Sigmoid colon (tissue), 7 donors: ENCODE results near the gene BCAN. TPM values are rescaled to one million over a fixed set of nuclear protein-coding genes. Genes with fewer than 3 reads are reported as not detected.

Experiments
- DNase-seq: peaks from one replicate; pipeline ENCODE4 v3.0.0-alpha.2; 2019
- H3K27ac ChIP-seq, 4 donors: fragments of 200-600 bp; sonication (generic); one replicate each; pipeline ENCODE4 v1.5.1; 2016 to 2019; ENCODE audit warnings: mild to moderate bottlenecking in 1 of 4
- H3K27me3 ChIP-seq, 3 donors: fragments of 200-600 bp; sonication (generic); one replicate each; pipeline ENCODE4 v1.5.1; 2019; ENCODE audit warnings: mild to moderate bottlenecking in 1 of 3
- H3K36me3 ChIP-seq, 4 donors: fragments of 200-600 bp; sonication (generic); one replicate each; pipeline ENCODE4 v1.5.1; 2016 to 2019
- H3K4me1 ChIP-seq, 4 donors: fragments of 200-600 bp; sonication (generic); one replicate each; pipeline ENCODE4 v1.5.1; 2017 to 2019
- H3K4me3 ChIP-seq, 4 donors: fragments of 200-600 bp; sonication (generic); one replicate each; pipeline ENCODE4 v1.5.1; 2017 to 2019; ENCODE audit warnings: mild to moderate bottlenecking in 2 of 4, moderate library complexity in 1 of 4
- H3K9me3 ChIP-seq, 4 donors: fragments of 200-600 bp in 3 of 4; sonication (generic) in 3 of 4; one replicate each; pipeline versions ENCODE4 v1.5.1 to v1.6.1; 2013 to 2019
- EP300 ChIP-seq, 4 donors: sonication (generic); formaldehyde crosslinking; IDR thresholded peaks; one replicate each; pipeline ENCODE4 v1.6.1; 2017; ENCODE audit warnings: antibody characterized with exemption in 4 of 4
- POLR2A ChIP-seq, 2 donors: fragments of 450-650 bp; IDR thresholded peaks; one replicate each; pipeline ENCODE4 v1.6.1; 2016; ENCODE audit warnings: antibody characterized with exemption in 2 of 2, mild to moderate bottlenecking in 2 of 2, moderate library complexity in 2 of 2
- POLR2AphosphoS5 ChIP-seq, 4 donors: sonication (generic); formaldehyde crosslinking; IDR thresholded peaks; one replicate each; pipeline ENCODE4 v1.6.1; 2017; ENCODE audit warnings: antibody characterized with exemption in 4 of 4
- WGBS, 2 donors: extraction: QIAGEN DNeasy Blood & Tissue Kit; methylation state at CpG; one replicate each; pipeline ENCODE4 v1.1.7; 2013; 5-methylcytosine and 5-hydroxymethylcytosine counted together
- intact Hi-C: fragments of 100-400 bp; cut with DNase I; formaldehyde crosslinking; loops from one replicate; pipeline ENCODE4 v1.15.1; 2023
- polyA plus RNA-seq, 3 donors: library from polyadenylated mRNA; stranded (reverse); fragments of 200-250 nt; gene quantifications; one replicate each; pipeline ENCODE4 v1.2.3, GENCODE V29; 2013
- total RNA-seq, 4 donors: library from RNA; depleted of rRNA; stranded (reverse); fragments of >200 nt; gene quantifications; one replicate each; pipeline ENCODE4 v1.1.0, GENCODE V29; 2016
- TF ChIP-seq, protein P1 (sequence below), 4 experiments: fragments of 450-650 bp in 3 of 4; fragments of 200-600 bp in 1 of 4; IDR thresholded peaks; one replicate each; pipeline ENCODE4 v1.5.1; 2016 to 2019; ENCODE audit warnings: antibody characterized with exemption in 4 of 4, mild to moderate bottlenecking in 3 of 4, moderate library complexity in 2 of 4
- donor health status: healthy with polysubstance abuse.
- donor health status: Bipolar disorder and iron deficiency.
- donor health status: healthy.

The BCAN gene
- total and polyA plus RNA-seq, 7 donors = 0.12 to 2.9 (median 2.1) TPM; not detected in 3

GRCh38 chr1:156681196-156681960, 39.5 kb downstream of the BCAN start:
- H3K4me1 ChIP-seq = peaks cover 0 to 18% (median 16%) of the 10 kb centered on the region in 4 donors
- H3K27ac ChIP-seq = no peak overlapping the region
- TF ChIP-seq POLR2A (IDR thresholded peaks at IDR 0.05) (no peak), POLR2AphosphoS5 (IDR thresholded peaks at IDR 0.05) (no peak)
- TF ChIP-seq, protein P1, sequence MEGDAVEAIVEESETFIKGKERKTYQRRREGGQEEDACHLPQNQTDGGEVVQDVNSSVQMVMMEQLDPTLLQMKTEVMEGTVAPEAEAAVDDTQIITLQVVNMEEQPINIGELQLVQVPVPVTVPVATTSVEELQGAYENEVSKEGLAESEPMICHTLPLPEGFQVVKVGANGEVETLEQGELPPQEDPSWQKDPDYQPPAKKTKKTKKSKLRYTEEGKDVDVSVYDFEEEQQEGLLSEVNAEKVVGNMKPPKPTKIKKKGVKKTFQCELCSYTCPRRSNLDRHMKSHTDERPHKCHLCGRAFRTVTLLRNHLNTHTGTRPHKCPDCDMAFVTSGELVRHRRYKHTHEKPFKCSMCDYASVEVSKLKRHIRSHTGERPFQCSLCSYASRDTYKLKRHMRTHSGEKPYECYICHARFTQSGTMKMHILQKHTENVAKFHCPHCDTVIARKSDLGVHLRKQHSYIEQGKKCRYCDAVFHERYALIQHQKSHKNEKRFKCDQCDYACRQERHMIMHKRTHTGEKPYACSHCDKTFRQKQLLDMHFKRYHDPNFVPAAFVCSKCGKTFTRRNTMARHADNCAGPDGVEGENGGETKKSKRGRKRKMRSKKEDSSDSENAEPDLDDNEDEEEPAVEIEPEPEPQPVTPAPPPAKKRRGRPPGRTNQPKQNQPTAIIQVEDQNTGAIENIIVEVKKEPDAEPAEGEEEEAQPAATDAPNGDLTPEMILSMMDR (IDR thresholded peaks at IDR 0.05) = no peak
- 66 to 84% methylated on average over 8 of the region's 8 CpGs for WGBS, 2 donors
- peaks cover 5 to 60% (median 17%) of the 10 kb centered on the region in 3 donors for H3K27me3 ChIP-seq
- no peaks in the 10 kb centered on the region for H3K36me3 ChIP-seq
- intact Hi-C loops = no loop called here
- no peak for DNase-seq
- H3K9me3 ChIP-seq = no peaks in the 10 kb centered on the region
- no peak overlapping the region for H3K4me3 ChIP-seq

DNA sequence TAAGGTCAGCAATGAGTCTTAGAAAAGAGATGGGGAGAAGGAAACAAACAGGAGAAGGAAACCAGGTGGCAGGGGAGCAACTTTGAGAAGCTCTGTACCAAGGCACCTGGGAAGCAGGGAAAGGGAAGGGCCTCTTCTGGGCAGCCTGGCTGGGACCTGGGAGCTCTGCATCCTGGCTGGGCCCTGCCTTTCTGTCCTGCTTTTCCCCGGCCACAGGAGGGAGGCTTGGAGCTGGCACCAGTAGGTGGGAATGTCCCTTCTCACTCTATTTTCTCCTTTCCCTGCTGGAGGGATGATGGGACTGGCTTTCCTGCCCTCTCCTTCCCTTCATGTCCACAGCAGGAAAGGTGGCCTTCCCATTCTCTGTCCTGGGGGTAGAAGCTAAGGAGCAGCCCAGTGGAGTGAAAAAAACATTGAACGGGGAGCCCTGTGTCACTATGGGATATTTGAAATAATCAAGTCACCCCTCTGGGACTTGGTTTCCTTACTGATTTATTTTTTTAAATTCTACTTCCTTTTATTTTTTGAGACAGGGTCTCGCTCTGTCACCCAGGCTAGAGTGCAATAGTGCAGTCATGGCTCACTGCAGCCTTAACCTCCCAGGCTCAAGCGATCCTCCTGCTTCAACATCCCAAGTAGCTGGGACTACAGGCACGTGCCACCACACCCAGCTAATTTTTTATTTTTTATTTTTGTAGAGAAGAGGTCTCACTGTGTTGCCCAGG, 40.4 kb downstream of the BCAN start:
- intact Hi-C loops = no loop called here
- Histone ChIP-seq H3K27me3 (peaks cover 5 to 58% (median 9%) of the 10 kb centered on the region in 3 donors), H3K4me3 (no peak overlapping the region), H3K36me3 (no peaks in the 10 kb centered on the region), H3K27ac (no peak overlapping the region), H3K9me3 (no peaks in the 10 kb centered on the region), H3K4me1 (peaks cover 0 to 10% (median 7%) of the 10 kb centered on the region in 4 donors)
- no peak for DNase-seq
- WGBS, 2 donors = 56 to 72% methylated on average over 5 of the region's 5 CpGs
- no peak for TF ChIP-seq EP300 (IDR thresholded peaks at IDR 0.05)
- TF ChIP-seq, protein P1 (IDR thresholded peaks at IDR 0.05) = no peak
- no peak for TF ChIP-seq POLR2A (IDR thresholded peaks at IDR 0.05)
- TF ChIP-seq POLR2AphosphoS5 (IDR thresholded peaks at IDR 0.05) = no peak

GRCh38 chr1:156684227-156684782, 42.4 kb downstream of the BCAN start:
- peaks cover 0 to 3% (median 2%) of the 10 kb centered on the region in 4 donors for H3K4me1 ChIP-seq
- 62 to 76% methylated on average over 5 of the region's 5 CpGs for WGBS, 2 donors
- no peak for DNase-seq
- no peak overlapping the region for H3K4me3 ChIP-seq
- intact Hi-C loops = no loop called here
- H3K9me3 ChIP-seq = no peaks in the 10 kb centered on the region
- H3K36me3 ChIP-seq = no peaks in the 10 kb centered on the region
- TF ChIP-seq POLR2AphosphoS5 (IDR thresholded peaks at IDR 0.05) (no peak), POLR2A (IDR thresholded peaks at IDR 0.05) (no peak)
- H3K27ac ChIP-seq = no peak overlapping the region
- peaks cover 0 to 42% (median 5%) of the 10 kb centered on the region in 3 donors for H3K27me3 ChIP-seq

DNA sequence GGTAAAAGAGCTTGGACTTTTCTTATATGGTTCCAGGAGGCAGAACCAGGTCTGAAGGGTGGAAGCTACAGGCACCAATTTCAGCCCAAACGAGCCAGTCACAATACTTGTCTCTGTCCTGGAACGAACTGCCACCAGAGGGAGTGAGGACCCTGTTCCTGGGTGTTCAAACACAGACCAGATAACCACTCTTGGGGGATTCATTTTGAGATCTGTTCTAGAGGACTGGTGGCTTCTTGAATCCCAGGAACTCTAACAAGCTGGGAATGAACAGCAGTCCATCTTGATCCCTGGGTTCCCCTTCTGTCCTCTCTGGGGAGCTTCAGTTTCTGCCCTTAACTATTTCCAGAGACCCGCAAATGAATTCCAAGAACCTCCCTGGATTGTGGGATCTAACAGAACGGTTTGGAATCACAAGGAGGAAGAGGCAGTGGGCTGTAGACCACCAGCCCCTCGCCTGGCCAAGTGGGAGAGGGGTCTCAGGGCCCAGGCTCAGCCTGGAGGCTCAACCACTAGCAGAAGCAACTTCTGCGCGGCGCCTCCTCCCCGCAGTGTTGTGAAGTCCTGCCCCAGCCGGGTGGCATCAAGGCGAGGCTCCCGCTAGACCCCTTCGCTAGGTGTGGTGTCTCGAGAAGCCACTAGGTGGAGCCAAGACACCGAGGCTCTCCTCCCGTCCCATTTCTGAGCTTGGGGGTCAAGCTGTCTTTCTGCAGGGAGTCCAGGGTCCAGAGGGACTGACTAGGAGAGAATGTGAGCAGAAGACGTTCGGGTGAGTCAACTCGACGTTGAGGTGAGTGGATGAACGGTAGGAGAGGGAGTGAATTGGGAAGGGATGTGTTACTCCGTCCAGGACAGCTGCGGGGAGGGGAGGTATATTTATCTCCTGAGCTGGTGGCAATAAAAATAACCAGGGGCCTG, 47.4 kb downstream of the BCAN start:
- no peaks in the 10 kb centered on the region for H3K9me3 ChIP-seq
- intact Hi-C loops = loop anchor here (1.0 to 2.0 kb wide), 2 partner anchors 16 to 36 kb away; partner anchors contain the start of gene CRABP2
- no peaks in the 10 kb centered on the region for H3K36me3 ChIP-seq
- H3K27me3 ChIP-seq = peaks cover 4 to 56% (median 18%) of the 10 kb centered on the region in 3 donors
- H3K4me3 ChIP-seq = peak overlapping the region in 2 of 4 donors; percentile 0 to 4
- H3K4me1 ChIP-seq = peaks cover 0 to 26% (median 13%) of the 10 kb centered on the region in 4 donors
- 1 to 2% methylated on average over 23 of the region's 23 CpGs for WGBS, 2 donors
- TF ChIP-seq, protein P1 (IDR thresholded peaks at IDR 0.05) = peak; percentile 89 to 95 (median 92)
- no peak for TF ChIP-seq EP300 (IDR thresholded peaks at IDR 0.05)
- peak overlapping the region in 1 of 4 donors; percentile 1 for H3K27ac ChIP-seq
- DNase-seq = peak; percentile 91
